Tibial artery (tissue), 4 donors: ENCODE results near the gene ALDH3B1.
"Not testable (repeated sequence)": the region's sequence is repeated elsewhere in the genome, so short reads cannot be mapped to it uniquely, and the experiment has no call there.

ENCODE experiments used
- DNase-seq, 2 donors: peaks; one replicate each; pipeline ENCODE4 v3.0.0-alpha.2; 2019
- H3K27ac ChIP-seq, 2 donors: fragments of 200-600 bp; sonication (generic) in 1 of 2; 1 replicate in 1 of 2; 2 replicates in 1 of 2; pipeline ENCODE4 v1.5.1; 2018 to 2019; ENCODE audit warnings: mild to moderate bottlenecking in 1 of 2
- H3K27me3 ChIP-seq, 2 donors: fragments of 200-600 bp; sonication (generic) in 1 of 2; one replicate each; pipeline versions ENCODE4 v1.5.1 to v1.6.0; 2016 to 2019
- H3K36me3 ChIP-seq, 3 donors: fragments of 200-600 bp; sonication (generic) in 2 of 3; one replicate each; pipeline ENCODE4 v1.5.1; 2016 to 2019; ENCODE audit warnings: mild to moderate bottlenecking in 2 of 3
- H3K4me1 ChIP-seq, 4 donors: fragments of 200-600 bp; sonication (generic) in 2 of 4; 1 replicate in 3 of 4; 2 replicates in 1 of 4; pipeline ENCODE4 v1.5.1; 2016 to 2019
- H3K4me3 ChIP-seq, 2 donors: fragments of 200-600 bp; sonication (generic) in 1 of 2; 1 replicate in 1 of 2; 2 replicates in 1 of 2; pipeline ENCODE4 v1.5.1; 2018 to 2019; ENCODE audit warnings: mild to moderate bottlenecking in 2 of 2
- H3K9me3 ChIP-seq, 3 donors: fragments of 200-600 bp; sonication (generic) in 1 of 3; one replicate each; pipeline ENCODE4 v1.5.1; 2016 to 2019
- CTCF ChIP-seq, 2 experiments: fragments of 200-600 bp in 1 of 2; fragments of 450-650 bp in 1 of 2; IDR thresholded peaks; one replicate each; pipeline ENCODE4 v1.5.1; 2017 to 2019; ENCODE audit warnings: antibody characterized with exemption in 2 of 2, mild to moderate bottlenecking in 1 of 2, moderate library complexity in 1 of 2
- intact Hi-C: fragments of 100-400 bp; cut with DNase I; formaldehyde crosslinking; loops from one replicate; pipeline ENCODE4 v1.15.0; 2023; ENCODE audit warnings: low total_unique reads

ALDH3B1 gene

GRCh38 chr11:68010090-68011041, at the start of gene ALDH3B1:
Gene ALDH3B1, plus strand, starts transcription at chr11:68010327. Its CDS starts 4,971 bp downstream, at chr11:68015298.
- peak within 1 kb of the TSS; percentile 93 to 94 for H3K27ac ChIP-seq
- peaks cover 4 to 75% (median 64%) of the 10 kb centered on the region in 4 donors for H3K4me1 ChIP-seq
- TF ChIP-seq CTCF (IDR thresholded peaks at IDR 0.05), result no peak
- H3K9me3 ChIP-seq, result no peaks in the 10 kb centered on the region
- intact Hi-C loops, result loop anchor here (5.0 kb wide), 1 partner anchor 112 kb away; the partner anchor contains the start of gene CHKA
- H3K27me3 ChIP-seq, result no peaks in the 10 kb centered on the region
- DNase-seq, result peak; percentile 97 to 100
- peak within 1 kb of the TSS; percentile 49 to 54 for H3K4me3 ChIP-seq
- no peaks in the 10 kb centered on the region for H3K36me3 ChIP-seq

- intact Hi-C loops, H3K36me3 ChIP-seq, DNase-seq, H3K4me1 ChIP-seq, H3K4me3 ChIP-seq, H3K27ac ChIP-seq, H3K9me3 ChIP-seq: not testable (repeated sequence)
- H3K27me3 ChIP-seq, result peaks cover 0 to 14% of the 10 kb centered on the region in 2 donors
Observed at GRCh38 chr11:67963217-67963616, 46.9 kb upstream of the ALDH3B1 start.

GRCh38 chr11:67963879-67964278, 46.2 kb upstream of the ALDH3B1 start:
- H3K4me3 ChIP-seq, H3K9me3 ChIP-seq, H3K4me1 ChIP-seq, DNase-seq, H3K27ac ChIP-seq, H3K36me3 ChIP-seq, intact Hi-C loops: not testable (repeated sequence)
- H3K27me3 ChIP-seq, result peaks cover 0 to 14% of the 10 kb centered on the region in 2 donors

- intact Hi-C loops, DNase-seq: not testable (repeated sequence)
- H3K27me3 ChIP-seq, result peaks cover 0 to 12% of the 10 kb centered on the region in 2 donors
Observed at GRCh38 chr11:67964746-67965145, 45.4 kb upstream of the ALDH3B1 start.

GRCh38 chr11:67965830-67966348, 44.2 kb upstream of the ALDH3B1 start:
- H3K36me3 ChIP-seq, H3K9me3 ChIP-seq, DNase-seq, H3K4me3 ChIP-seq, H3K27ac ChIP-seq, intact Hi-C loops, H3K27me3 ChIP-seq, H3K4me1 ChIP-seq: not testable (repeated sequence)

More at GRCh38 chr11:67964746-67965145, 45.4 kb upstream of the ALDH3B1 start:
- not testable (repeated sequence) for H3K9me3 ChIP-seq, H3K36me3 ChIP-seq, H3K4me1 ChIP-seq, H3K27ac ChIP-seq, H3K4me3 ChIP-seq

GRCh38 chr11:67974746-67975145, 35.4 kb upstream of the ALDH3B1 start:
- H3K27ac ChIP-seq, H3K4me3 ChIP-seq, H3K9me3 ChIP-seq, H3K4me1 ChIP-seq, DNase-seq, intact Hi-C loops, H3K36me3 ChIP-seq: not testable (repeated sequence)
- peaks cover 0 to 14% of the 10 kb centered on the region in 2 donors for H3K27me3 ChIP-seq

- intact Hi-C loops, DNase-seq, H3K9me3 ChIP-seq, H3K36me3 ChIP-seq, H3K4me1 ChIP-seq, H3K27ac ChIP-seq, H3K4me3 ChIP-seq: not testable (repeated sequence)
- H3K27me3 ChIP-seq, result peaks cover 0 to 17% of the 10 kb centered on the region in 2 donors
Observed at GRCh38 chr11:67978766-67979418, 31.2 kb upstream of the ALDH3B1 start.

GRCh38 chr11:67981226-67981625, 28.9 kb upstream of the ALDH3B1 start:
- H3K9me3 ChIP-seq, H3K36me3 ChIP-seq, H3K4me1 ChIP-seq, DNase-seq, H3K27ac ChIP-seq, H3K4me3 ChIP-seq, intact Hi-C loops: not testable (repeated sequence)
- peaks cover 0 to 28% of the 10 kb centered on the region in 2 donors for H3K27me3 ChIP-seq

- H3K9me3 ChIP-seq, H3K27ac ChIP-seq, DNase-seq, H3K36me3 ChIP-seq, intact Hi-C loops, H3K4me1 ChIP-seq, H3K4me3 ChIP-seq: not testable (repeated sequence)
- peaks cover 0 to 22% of the 10 kb centered on the region in 2 donors for H3K27me3 ChIP-seq
Observed at GRCh38 chr11:67982255-67982857, 27.8 kb upstream of the ALDH3B1 start.
